Measurements from ENCODE around the gene FAAP100.
"Not testable (repeated sequence)": the region's sequence is repeated elsewhere in the genome, so short reads cannot be mapped to it uniquely, and the experiment has no call there.

Gene FAAP100

GRCh38 chr17:81536299-81537290 lies 15.6 kb downstream of the FAAP100 start:
- DNase-seq = no peak

DNA sequence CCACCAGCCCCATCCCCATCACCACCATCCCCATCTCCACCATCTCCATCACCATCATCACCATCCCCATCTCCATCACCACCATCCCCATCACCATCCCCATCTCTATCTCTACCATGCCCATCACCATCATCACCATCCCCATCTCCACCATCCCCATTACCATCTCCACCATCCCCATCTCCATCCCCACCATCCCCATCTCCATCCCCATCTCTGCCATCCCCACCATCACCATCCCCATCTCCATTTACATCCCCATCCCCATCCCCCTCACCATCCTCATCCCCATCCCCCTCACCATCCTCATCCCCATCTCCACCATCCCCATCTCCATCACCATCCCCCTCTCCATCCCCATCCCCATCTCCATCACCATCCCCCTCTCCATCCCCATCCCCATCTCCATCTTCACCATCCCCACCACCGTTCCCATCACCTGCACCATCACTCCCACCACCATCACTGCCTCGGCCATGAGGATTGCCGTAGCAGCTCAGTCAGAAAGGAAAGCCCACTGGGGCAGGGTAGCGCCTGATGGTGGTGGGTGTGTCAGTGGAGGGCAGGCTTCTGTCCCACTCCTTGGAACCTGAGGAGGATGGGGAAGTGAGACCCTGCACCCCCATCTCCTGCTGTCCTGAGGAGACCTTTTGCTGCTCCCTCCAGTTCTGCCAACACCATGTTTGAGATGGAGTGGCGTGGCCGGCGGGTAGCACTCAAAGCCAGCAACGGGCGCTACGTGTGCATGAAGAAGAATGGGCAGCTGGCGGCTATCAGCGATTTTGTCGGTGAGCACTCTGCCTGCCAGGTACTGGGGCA lies 16.5 kb downstream of the FAAP100 start:
- no peak for DNase-seq

DNA sequence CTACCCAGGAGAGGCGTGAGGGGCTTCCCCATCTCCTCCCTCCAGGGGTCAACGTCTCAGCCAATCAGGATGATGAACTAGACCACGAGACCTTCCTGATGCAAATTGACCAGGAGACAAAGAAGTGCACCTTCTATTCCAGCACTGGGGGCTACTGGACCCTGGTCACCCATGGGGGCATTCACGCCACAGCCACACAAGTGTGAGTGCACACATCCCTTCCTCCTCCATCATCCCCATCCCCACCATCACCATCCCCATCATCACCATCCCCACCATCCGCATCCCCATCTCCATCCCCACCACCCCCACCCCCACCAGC lies 17.2 kb downstream of the FAAP100 start:
- no peak for DNase-seq

GRCh38 chr17:81534157-81535006 lies 17.8 kb downstream of the FAAP100 start:
- no peak for DNase-seq

DNA sequence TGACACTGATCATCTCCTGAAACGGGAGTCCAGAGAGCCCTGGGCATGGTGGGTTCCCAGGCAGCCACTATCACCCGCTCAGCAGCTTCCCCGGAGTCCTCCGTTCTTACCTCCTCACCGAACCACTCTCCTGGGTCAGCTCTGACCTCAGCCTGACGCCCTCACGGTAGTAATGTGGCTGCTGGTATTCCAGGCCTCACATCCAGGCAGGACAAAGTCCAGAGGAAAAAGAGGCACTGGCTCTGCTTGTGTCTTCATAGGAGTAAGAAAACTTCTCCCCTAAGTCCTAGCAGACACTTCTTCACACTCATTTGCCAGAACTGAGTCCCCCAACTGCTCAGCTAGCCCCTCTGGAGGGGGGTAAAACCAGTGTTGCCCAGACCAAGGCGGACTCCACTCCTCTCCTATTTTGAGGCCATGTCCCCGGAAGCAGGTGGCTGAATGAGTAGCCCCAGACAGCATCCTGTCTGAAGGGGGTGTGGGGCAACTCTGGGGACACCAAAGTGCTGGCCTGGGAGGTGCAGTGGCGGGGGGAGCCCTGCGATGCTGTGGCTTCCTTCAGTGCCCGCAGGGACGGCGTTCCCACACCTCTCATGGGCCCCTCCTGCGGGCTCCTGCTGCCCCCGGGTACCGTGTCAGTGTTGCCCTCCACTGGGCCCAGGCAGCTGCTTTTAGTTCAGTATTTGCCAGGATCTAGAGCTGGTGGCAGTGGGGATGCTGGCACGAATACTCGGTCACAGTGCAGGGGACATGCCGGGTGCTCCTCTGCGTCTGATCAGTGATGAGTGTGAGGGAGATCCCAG lies 18.6 kb downstream of the FAAP100 start:
- DNase-seq = no peak

DNA sequence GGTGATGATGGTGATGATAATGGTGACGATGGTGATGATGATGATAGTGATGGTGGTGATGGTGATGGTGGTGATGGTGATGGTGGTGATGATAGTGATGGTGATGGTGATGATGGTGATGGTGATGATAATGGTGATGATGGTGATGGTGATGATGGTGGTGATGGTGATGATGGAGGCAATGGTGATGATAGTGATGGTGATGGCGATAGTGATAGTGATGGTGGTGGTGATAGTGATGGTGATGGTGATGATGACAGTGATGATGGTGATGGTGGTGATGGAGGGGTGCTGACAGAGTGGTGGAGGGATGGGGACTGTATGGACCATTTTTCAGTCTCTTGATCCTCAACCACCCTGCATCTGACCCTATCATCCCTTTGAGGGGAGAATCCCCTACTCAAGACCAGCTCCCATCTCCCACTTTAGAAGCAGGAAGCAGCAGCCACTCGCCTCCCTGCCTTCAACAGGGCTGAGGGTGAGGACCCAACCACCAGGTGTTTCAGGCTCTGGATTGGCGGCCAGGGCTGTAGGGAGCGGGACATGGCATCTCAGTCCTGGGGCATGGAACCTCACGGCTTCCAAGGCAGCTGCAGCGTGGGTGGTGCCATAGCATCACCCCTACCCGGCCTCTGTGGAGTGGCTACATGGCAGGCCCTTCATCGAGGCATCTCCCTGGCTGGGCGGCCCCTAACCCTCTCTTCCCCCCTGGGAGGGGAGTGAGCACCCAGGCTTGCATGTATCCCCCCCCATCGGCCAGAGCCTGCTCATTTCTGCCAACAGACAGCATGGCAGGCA lies 19.5 kb downstream of the FAAP100 start:
- no peak for DNase-seq

- not testable (repeated sequence) for DNase-seq
Observed at GRCh38 chr17:81531998-81532404, 20.2 kb downstream of the FAAP100 start.

DNA sequence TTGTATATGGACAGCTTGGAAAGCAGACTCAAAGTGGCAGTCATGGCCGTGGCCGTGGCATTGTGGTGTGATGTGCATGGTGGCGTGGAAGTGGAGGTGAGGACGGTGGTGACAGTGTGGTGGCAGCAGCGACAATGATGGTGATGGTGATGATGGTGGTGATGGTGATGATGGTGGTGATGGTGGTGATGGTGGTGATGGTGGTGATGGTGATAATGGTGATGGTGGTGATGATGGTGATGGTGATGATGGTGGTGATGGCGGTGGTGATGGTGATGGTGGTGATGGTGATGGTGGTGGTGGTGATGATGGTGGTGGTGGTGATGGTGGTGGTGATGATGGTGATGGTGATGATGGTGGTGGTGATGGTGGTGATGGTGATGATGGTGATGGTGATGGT lies 21.1 kb downstream of the FAAP100 start:
- DNase-seq = not testable (repeated sequence)

- no peak for DNase-seq
Observed at GRCh38 chr17:81529437-81529803, 22.7 kb downstream of the FAAP100 start.

- DNase-seq = no peak
Observed at GRCh38 chr17:81528651-81529436, 23.3 kb downstream of the FAAP100 start.

- no peak for DNase-seq
Observed at GRCh38 chr17:81528384-81528650, 23.8 kb downstream of the FAAP100 start.

- DNase-seq = no peak
Observed at GRCh38 chr17:81527591-81528383, 24.4 kb downstream of the FAAP100 start, which contains the start of gene FSCN2. FSCN2 (plus strand) TSS chr17:81528377; CDS start chr17:81528532, 155 bp downstream.

DNA sequence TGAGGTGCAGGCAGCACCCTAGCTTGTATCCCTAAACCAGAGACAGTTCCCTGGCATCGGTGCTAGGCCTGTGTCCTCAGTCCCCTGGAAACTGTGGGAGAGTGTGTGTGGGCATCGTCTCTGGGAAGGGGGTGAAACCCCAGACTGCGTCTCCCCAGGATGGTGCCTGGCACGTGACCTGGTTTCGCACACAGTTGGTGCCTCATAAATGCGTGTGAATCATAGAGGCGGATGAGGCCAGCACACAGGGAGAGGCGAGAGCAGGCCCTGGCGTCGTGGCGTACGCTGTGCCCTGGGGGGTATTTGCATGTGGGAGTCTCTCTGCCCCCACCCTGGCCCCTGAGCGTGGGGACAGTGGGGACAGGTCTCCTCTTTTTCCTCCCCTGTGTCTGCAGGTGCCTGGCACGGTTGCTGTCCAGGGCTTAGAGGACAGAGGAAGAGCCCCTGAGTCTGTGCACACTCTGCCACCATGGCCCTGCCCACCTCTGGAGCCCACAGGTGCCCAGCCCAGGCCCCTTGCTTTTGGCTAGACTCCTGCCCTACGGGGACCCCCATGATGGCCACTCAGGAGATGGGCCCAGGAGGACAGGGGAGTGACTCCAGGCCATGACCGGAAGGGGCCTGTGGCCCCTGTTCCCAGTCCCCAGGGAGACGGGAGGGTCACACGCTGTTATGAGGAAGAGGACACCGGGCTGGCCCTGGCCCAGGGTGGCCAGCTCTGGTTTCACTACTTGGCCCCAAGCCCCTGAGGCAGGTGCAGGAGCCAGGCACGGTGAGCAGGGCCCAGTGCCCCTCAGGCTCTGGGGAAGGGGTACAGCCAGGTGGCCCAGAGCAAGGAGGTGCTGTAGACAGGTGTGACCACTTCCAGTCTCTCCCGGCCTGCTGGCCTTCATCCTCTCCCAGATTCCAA lies 25.2 kb downstream of the FAAP100 start:
- DNase-seq = no peak

DNA sequence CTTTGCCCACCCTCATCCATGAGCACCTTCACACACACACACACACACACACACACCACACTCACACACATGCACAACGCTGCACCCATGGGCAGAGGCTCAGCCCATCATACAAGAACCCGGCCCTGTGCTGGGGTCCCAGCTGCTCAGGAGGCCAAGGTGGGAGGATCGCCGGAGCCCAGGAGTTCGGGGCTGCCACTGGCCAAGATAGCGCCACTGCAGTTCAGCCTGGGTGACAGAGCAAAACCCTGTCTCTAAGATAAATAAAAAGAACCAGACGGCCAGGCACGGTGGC lies 27.3 kb downstream of the FAAP100 start:
- peak; percentile 15 for DNase-seq

GRCh38 chr17:81524039-81524864 lies 27.9 kb downstream of the FAAP100 start:
- peak; percentile 27 for DNase-seq

DNA sequence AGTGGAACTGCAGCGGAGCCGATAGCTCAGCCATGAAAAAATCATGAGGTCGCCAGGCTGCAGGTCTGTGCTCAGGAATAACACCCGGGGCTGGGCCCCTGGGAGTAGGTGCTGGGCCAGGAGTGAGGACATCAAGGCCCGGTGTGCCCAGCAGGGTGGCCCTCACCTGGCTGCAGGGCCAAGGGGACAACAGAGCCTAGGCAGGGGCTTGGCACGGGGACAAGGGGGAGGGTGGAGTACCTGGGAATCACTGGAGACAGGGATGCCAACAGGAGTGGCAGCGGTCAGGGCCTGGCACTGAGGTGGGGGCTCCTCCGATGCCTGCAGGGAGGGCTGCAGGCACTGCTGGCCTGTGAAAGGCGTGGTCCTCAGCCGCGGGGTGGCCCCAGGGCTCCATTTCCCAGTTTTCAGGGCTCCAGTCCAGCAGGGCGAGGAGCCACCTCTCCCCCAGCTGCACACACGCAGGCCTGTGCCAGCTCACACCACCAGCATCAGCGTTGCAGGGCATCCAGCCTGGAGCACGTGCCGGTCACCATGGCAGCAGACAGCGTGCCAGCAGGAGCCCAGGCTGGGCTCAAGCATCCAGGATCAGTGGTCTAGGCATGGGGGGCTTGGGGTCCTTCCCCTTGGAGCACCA lies 28.6 kb downstream of the FAAP100 start:
- DNase-seq = peak; percentile 77

Measured in femur (tissue), 1 donor.